ENCODE data around the gene XRCC2.

DNA sequence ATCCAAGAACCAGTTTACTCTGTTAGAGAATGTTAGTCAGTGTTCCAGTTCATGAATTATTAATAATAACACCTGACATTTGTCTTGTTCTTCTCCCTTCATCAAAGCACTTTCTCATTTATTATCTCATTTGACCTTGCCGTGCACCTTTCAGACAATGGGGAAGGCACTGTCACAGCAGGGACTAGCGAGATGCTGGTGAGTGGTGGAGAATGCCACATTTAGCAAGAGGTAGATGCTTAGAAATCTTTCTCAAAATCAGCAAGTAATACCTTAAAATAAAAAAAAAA is 34.2 kb upstream of the XRCC2 start:
- no peak for TF ChIP-seq POLR2A (IDR thresholded peaks at IDR 0.05)
- TF ChIP-seq, protein P1, sequence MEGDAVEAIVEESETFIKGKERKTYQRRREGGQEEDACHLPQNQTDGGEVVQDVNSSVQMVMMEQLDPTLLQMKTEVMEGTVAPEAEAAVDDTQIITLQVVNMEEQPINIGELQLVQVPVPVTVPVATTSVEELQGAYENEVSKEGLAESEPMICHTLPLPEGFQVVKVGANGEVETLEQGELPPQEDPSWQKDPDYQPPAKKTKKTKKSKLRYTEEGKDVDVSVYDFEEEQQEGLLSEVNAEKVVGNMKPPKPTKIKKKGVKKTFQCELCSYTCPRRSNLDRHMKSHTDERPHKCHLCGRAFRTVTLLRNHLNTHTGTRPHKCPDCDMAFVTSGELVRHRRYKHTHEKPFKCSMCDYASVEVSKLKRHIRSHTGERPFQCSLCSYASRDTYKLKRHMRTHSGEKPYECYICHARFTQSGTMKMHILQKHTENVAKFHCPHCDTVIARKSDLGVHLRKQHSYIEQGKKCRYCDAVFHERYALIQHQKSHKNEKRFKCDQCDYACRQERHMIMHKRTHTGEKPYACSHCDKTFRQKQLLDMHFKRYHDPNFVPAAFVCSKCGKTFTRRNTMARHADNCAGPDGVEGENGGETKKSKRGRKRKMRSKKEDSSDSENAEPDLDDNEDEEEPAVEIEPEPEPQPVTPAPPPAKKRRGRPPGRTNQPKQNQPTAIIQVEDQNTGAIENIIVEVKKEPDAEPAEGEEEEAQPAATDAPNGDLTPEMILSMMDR (IDR thresholded peaks at IDR 0.05): no peak

Data from thyroid gland (tissue), 4 donors.